Measurements from ENCODE around the gene MAP2K6.

The MAP2K6 gene

GRCh38 chr17:69602972-69603371 is 188.5 kb downstream of the MAP2K6 start:
- H3K4me1 ChIP-seq = no peaks in the 10 kb centered on the region
- no peaks in the 10 kb centered on the region for H3K36me3 ChIP-seq
- H3K4me3 ChIP-seq (ENCODE audit: low read depth, low read length) = no peak overlapping the region
- TF ChIP-seq, protein P1, sequence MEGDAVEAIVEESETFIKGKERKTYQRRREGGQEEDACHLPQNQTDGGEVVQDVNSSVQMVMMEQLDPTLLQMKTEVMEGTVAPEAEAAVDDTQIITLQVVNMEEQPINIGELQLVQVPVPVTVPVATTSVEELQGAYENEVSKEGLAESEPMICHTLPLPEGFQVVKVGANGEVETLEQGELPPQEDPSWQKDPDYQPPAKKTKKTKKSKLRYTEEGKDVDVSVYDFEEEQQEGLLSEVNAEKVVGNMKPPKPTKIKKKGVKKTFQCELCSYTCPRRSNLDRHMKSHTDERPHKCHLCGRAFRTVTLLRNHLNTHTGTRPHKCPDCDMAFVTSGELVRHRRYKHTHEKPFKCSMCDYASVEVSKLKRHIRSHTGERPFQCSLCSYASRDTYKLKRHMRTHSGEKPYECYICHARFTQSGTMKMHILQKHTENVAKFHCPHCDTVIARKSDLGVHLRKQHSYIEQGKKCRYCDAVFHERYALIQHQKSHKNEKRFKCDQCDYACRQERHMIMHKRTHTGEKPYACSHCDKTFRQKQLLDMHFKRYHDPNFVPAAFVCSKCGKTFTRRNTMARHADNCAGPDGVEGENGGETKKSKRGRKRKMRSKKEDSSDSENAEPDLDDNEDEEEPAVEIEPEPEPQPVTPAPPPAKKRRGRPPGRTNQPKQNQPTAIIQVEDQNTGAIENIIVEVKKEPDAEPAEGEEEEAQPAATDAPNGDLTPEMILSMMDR (IDR thresholded peaks at IDR 0.05; ENCODE audit: low read depth, low read length) = no peak
- H3K9me3 ChIP-seq = no peaks in the 10 kb centered on the region
- no peak for DNase-seq
- no peaks in the 10 kb centered on the region for H3K27me3 ChIP-seq
